NCI-H2227 (cell line): ENCODE data around the gene TCP11L1.
"Not testable (repeated sequence)": the region's sequence is repeated elsewhere in the genome, so short reads cannot be mapped to it uniquely, and the experiment has no call there.

ENCODE experiments used
- DNase-seq: peaks from one replicate; lab custom pipeline; 2025; ENCODE audit not compliant: unreplicated experiment; lab: John Stamatoyannopoulos, UW

The TCP11L1 gene

GRCh38 chr11:33064033-33064825 is 24.9 kb downstream of the TCP11L1 start:
- DNase-seq, result no peak

- no peak for DNase-seq
These were observed 25.5 kb downstream of the TCP11L1 start for GRCh38 chr11:33064866-33065265.

- DNase-seq, result peak; percentile 65
These were observed 26.2 kb downstream of the TCP11L1 start for GRCh38 chr11:33065445-33066178.

- DNase-seq, result no peak
These were observed 27.9 kb downstream of the TCP11L1 start for GRCh38 chr11:33067294-33067693.

GRCh38 chr11:33068611-33069340 is 29.4 kb downstream of the TCP11L1 start:
- DNase-seq, result no peak

GRCh38 chr11:33072465-33072864 is 33.1 kb downstream of the TCP11L1 start:
- no peak for DNase-seq

GRCh38 chr11:33083918-33084317 is 44.5 kb downstream of the TCP11L1 start:
- DNase-seq, result no peak

GRCh38 chr11:33086017-33086416 is 46.6 kb downstream of the TCP11L1 start:
- DNase-seq, result no peak

GRCh38 chr11:33089776-33090175 is 50.4 kb downstream of the TCP11L1 start:
- no peak for DNase-seq

GRCh38 chr11:33094157-33094556 is 54.8 kb downstream of the TCP11L1 start:
- no peak for DNase-seq

- DNase-seq, result no peak
These were observed 64.5 kb downstream of the TCP11L1 start for GRCh38 chr11:33103836-33104235.

GRCh38 chr11:33109294-33109895 is 70.0 kb downstream of the TCP11L1 start:
- DNase-seq, result no peak

- DNase-seq, result no peak
These were observed 70.7 kb downstream of the TCP11L1 start for GRCh38 chr11:33110083-33110482.

- DNase-seq, result no peak
These were observed 77.2 kb downstream of the TCP11L1 start for GRCh38 chr11:33116535-33116934.

- DNase-seq, result not testable (repeated sequence)
These were observed 83.3 kb downstream of the TCP11L1 start for GRCh38 chr11:33122696-33123095.
